Gastroesophageal sphincter (tissue), 4 donors: Measurements from ENCODE around the gene FKRP. TPM values are rescaled to one million over a fixed set of nuclear protein-coding genes. Genes with fewer than 3 reads are reported as not detected.

Experiments
- ATAC-seq: fragments of 150-250 bp; one replicate; pipeline ENCODE4 v1.9.1; 2016; ENCODE audit warnings: mild to moderate bottlenecking, moderate library complexity
- H3K27ac ChIP-seq, 4 donors: fragments of 200-600 bp; sonication (generic) in 3 of 4; 1 replicate in 3 of 4; 2 replicates in 1 of 4; pipeline ENCODE4 v1.5.1; 2016 to 2019
- H3K27me3 ChIP-seq: fragments of 200-600 bp; sonication (generic); one replicate; pipeline ENCODE4 v1.5.1; 2019
- H3K36me3 ChIP-seq, 2 donors: fragments of 200-600 bp; sonication (generic); one replicate each; pipeline ENCODE4 v1.5.1; 2019; ENCODE audit warnings: control low read depth in 1 of 2
- H3K4me1 ChIP-seq, 3 donors: fragments of 200-600 bp; sonication (generic); 1 replicate in 2 of 3; 2 replicates in 1 of 3; pipeline ENCODE4 v1.5.1; 2016 to 2019; ENCODE audit warnings: control low read depth in 2 of 3
- H3K4me3 ChIP-seq, 2 donors: fragments of 200-600 bp; sonication (generic); one replicate each; pipeline ENCODE4 v1.5.1; 2019; ENCODE audit warnings: mild to moderate bottlenecking in 1 of 2, moderate library complexity in 1 of 2
- H3K9me3 ChIP-seq, 3 donors: fragments of 200-600 bp; sonication (generic); one replicate each; pipeline ENCODE4 v1.5.1; 2017 to 2019; ENCODE audit warnings: control low read depth in 2 of 3
- CTCF ChIP-seq, 4 experiments: fragments of 200-600 bp in 2 of 4; fragments of 450-650 bp in 2 of 4; sonication (generic) in 1 of 4; IDR thresholded peaks; one replicate each; pipeline ENCODE4 v1.5.1; 2017 to 2019; ENCODE audit warnings: antibody characterized with exemption in 4 of 4, mild to moderate bottlenecking in 2 of 4, moderate library complexity in 2 of 4
- EP300 ChIP-seq: sonication (generic); formaldehyde crosslinking; IDR thresholded peaks from one replicate; pipeline ENCODE4 v1.6.1; 2017; ENCODE audit warnings: antibody characterized with exemption, mild to moderate bottlenecking
- POLR2A ChIP-seq, 2 donors: fragments of 450-650 bp; IDR thresholded peaks; one replicate each; pipeline ENCODE4 v1.6.1; 2017; ENCODE audit warnings: antibody characterized with exemption in 2 of 2, mild to moderate bottlenecking in 2 of 2, moderate library complexity in 1 of 2
- POLR2AphosphoS5 ChIP-seq: sonication (generic); formaldehyde crosslinking; IDR thresholded peaks from one replicate; pipeline ENCODE4 v1.6.1; 2017; ENCODE audit warnings: antibody characterized with exemption
- WGBS, 2 donors: methylation state at CpG; one replicate each; pipeline ENCODE4 v1.1.5; 2018; ENCODE audit warnings: low coverage in 1 of 2; 5-methylcytosine and 5-hydroxymethylcytosine counted together
- total RNA-seq, 4 donors: library from RNA; depleted of rRNA; stranded (reverse); fragments of >200 nt; gene quantifications; one replicate each; pipeline ENCODE4 v1.1.0, GENCODE V29; 2016

Gene FKRP
- total RNA-seq = 10 to 100 TPM; 18.7 to 22.5 (median 20.3) TPM

- peaks cover 0 to 21% of the 10 kb centered on the region in 2 donors for H3K36me3 ChIP-seq
- WGBS, 2 donors = 0 to 1% methylated on average over 22 of the region's 68 CpGs
- H3K4me1 ChIP-seq = peaks cover 0 to 68% (median 37%) of the 10 kb centered on the region in 3 donors
- H3K4me3 ChIP-seq = peak within 1 kb of the TSS; percentile 96 to 100
- no peak for TF ChIP-seq POLR2A (IDR thresholded peaks at IDR 0.05)
- no peak for TF ChIP-seq EP300
- no peak for TF ChIP-seq CTCF (IDR thresholded peaks at IDR 0.05)
- no peak for TF ChIP-seq POLR2AphosphoS5
- H3K9me3 ChIP-seq = no peaks in the 10 kb centered on the region
- peak; percentile 56 for ATAC-seq
- no peaks in the 10 kb centered on the region for H3K27me3 ChIP-seq
- peak within 1 kb of the TSS; percentile 79 to 97 (median 90) for H3K27ac ChIP-seq
Observed at GRCh38 chr19:46745521-46746280, at the start of gene FKRP. Gene FKRP (plus strand): TSS chr19:46746057. CDS start chr19:46755451, 9,394 bp downstream.

- 72 to 81% methylated on average over 4 to 9 of the region's 9 CpGs for WGBS, 2 donors
- no peak for TF ChIP-seq CTCF (IDR thresholded peaks at IDR 0.05)
- TF ChIP-seq EP300 = no peak
- no peak for TF ChIP-seq POLR2A (IDR thresholded peaks at IDR 0.05)
- no peak for TF ChIP-seq POLR2AphosphoS5
- Histone ChIP-seq H3K4me1 (peaks cover 0 to 16% (median 0%) of the 10 kb centered on the region in 3 donors), H3K36me3 (peaks cover 0 to 93% of the 10 kb centered on the region in 2 donors), H3K9me3 (no peaks in the 10 kb centered on the region), H3K4me3 (peak overlapping the region in 1 of 2 donors; percentile 33), H3K27me3 (no peaks in the 10 kb centered on the region), H3K27ac (peak overlapping the region in 1 of 4 donors; percentile 37)
- no peak for ATAC-seq
Observed at GRCh38 chr19:46696866-46697203, 49.0 kb upstream of the FKRP start.

- ATAC-seq = peak; percentile 97
- Histone ChIP-seq H3K27me3 (no peaks in the 10 kb centered on the region), H3K4me3 (peak overlapping the region in 1 of 2 donors; percentile 33), H3K4me1 (peaks cover 0 to 16% (median 0%) of the 10 kb centered on the region in 3 donors), H3K9me3 (no peaks in the 10 kb centered on the region), H3K36me3 (peaks cover 0 to 93% of the 10 kb centered on the region in 2 donors), H3K27ac (peak overlapping the region in 1 of 4 donors; percentile 37)
- TF ChIP-seq POLR2AphosphoS5 = no peak
- TF ChIP-seq CTCF (IDR thresholded peaks at IDR 0.05) = no peak
- no peak for TF ChIP-seq EP300
- no peak for TF ChIP-seq POLR2A (IDR thresholded peaks at IDR 0.05)
- 0 to 30% methylated on average over 2 to 17 of the region's 39 CpGs for WGBS, 2 donors
Observed at GRCh38 chr19:46697204-46697960, 48.5 kb upstream of the FKRP start.

GRCh38 chr19:46698395-46699321, 47.2 kb upstream of the FKRP start:
- TF ChIP-seq EP300 (no peak), POLR2AphosphoS5 (no peak), CTCF (IDR thresholded peaks at IDR 0.05) (no peak), POLR2A (IDR thresholded peaks at IDR 0.05) (no peak)
- Histone ChIP-seq H3K36me3 (peaks cover 0 to 93% of the 10 kb centered on the region in 2 donors), H3K27me3 (no peaks in the 10 kb centered on the region), H3K9me3 (no peaks in the 10 kb centered on the region), H3K27ac (peak overlapping the region in 1 of 4 donors; percentile 24), H3K4me3 (no peak overlapping the region), H3K4me1 (peaks cover 0 to 16% (median 0%) of the 10 kb centered on the region in 3 donors)
- no peak for ATAC-seq
- 87 to 96% methylated on average over 4 to 6 of the region's 11 CpGs for WGBS, 2 donors
